HL-60/S4 treated with retinoic acid at 250 ng/mL for 4 days and 3 days (cell line): ENCODE measurements around the gene TTYH1.

Experiments
- in situ Hi-C: fragments of 300-500 bp; cut with MboI; formaldehyde crosslinking; loops from 2 replicates; pipeline ENCODE4 v1.7.0; 2022; ENCODE audit warnings: low sequenced_read_pairs

TTYH1 gene

GRCh38 chr19:54473892-54474372 lies 58.7 kb downstream of the TTYH1 start:
- in situ Hi-C loops: no loop called here

GRCh38 chr19:54475706-54476105 lies 60.4 kb downstream of the TTYH1 start:
- in situ Hi-C loops: no loop called here

GRCh38 chr19:54477650-54478049 lies 62.4 kb downstream of the TTYH1 start:
- in situ Hi-C loops: no loop called here

GRCh38 chr19:54478677-54479266 lies 63.5 kb downstream of the TTYH1 start:
- in situ Hi-C loops: no loop called here

GRCh38 chr19:54480051-54480450 lies 64.8 kb downstream of the TTYH1 start:
- in situ Hi-C loops: no loop called here

GRCh38 chr19:54481326-54481930 lies 66.2 kb downstream of the TTYH1 start:
- in situ Hi-C loops: no loop called here

GRCh38 chr19:54482889-54483288 lies 67.6 kb downstream of the TTYH1 start:
- in situ Hi-C loops: no loop called here

GRCh38 chr19:54484451-54484850 lies 69.2 kb downstream of the TTYH1 start:
- in situ Hi-C loops: no loop called here

GRCh38 chr19:54485851-54486250 lies 70.6 kb downstream of the TTYH1 start:
- in situ Hi-C loops: no loop called here
